Stimulated activated CD8-positive, alpha-beta memory T cell treated with anti-CD3 and anti-CD28 coated beads, Interleukin-7, amount 100 ng/mL, for 48 hours (primary cell): ENCODE data around the gene PTX3.

Experiments used
- DNase-seq, 2 donors: peaks; one replicate each; pipeline ENCODE4 v3.0.0-alpha.2; 2020; ENCODE audit warnings: low read depth in 1 of 2; ENCODE audit errors: extremely low read depth in 1 of 2

PTX3 gene

DNA sequence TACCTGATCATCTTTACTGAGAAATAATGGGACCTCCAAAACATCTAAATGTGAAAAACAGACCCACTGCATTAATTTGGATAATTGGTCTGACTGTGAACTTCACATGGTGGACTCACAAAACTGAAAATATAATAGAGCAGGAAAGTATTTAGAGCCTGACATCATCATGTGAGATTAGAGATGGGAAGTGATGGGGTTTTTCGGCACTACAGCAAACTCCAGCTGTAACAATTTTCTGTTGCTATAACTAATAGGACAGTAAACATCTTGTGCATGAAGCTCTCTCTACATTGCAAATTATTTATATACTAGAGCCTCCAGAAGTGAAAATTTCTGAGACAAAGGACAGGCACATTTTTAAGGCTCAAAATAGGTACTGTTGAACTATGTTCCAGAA lies 34.4 kb downstream of the PTX3 start:
- no peak for DNase-seq

- DNase-seq = no peak
These were observed 36.0 kb downstream of the PTX3 start for GRCh38 chr3:157472648-157473047.

- no peak for DNase-seq
These were observed 39.3 kb downstream of the PTX3 start for GRCh38 chr3:157475921-157476414.

DNA sequence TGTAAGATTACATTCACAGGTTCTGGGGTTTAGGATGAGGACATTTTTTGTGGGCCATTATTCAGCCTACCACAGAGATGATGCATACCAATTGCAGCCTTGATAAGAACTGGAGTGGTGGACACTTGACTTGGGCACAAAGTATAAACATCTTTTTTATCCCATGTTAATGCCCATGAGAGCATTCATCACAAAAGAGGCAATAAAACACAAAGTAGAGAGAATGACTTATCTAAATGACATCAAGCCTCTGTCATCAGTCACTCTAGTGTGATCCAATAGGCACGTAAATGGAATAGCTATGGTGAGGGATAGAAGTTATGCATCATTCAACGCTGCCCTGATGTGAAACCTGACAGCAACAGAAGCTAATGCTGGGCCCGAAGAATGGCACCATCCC lies 40.8 kb downstream of the PTX3 start:
- DNase-seq = no peak

DNA sequence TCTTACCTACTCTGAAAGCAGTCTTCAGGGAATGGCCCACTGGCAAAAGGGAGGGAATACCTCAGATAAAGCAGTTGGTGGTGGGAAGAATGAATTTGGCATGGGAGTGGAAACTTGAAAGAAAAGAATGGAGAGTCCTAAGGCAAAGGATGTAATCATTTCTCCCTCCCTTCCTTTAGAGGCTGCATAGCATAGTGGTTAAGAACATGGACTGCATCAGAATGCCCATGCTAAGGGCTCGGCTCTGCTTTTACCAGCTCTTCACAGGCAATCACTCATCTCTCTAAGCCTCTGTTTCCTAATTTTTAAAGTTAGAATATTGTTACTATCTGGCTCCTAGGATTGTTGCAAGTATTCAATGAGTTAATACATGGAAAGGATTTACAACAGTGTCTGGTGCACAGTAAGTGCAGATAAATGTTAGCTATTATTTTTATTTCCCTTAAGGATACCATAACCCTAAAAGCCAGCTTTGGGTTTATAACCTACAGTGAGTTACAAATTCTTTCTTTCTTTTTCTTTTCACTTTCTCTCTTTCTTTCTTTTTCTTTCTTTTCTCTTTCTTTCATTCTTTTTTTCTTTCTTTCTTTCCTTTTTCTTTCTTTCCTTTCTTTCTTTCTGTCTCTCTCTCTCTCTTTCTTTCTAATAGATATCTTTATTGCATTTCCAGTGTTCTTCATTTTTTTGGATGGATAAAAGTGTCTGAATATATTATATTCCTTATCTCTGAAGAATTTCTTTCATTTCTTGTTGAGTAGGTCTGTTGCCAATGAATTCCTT lies 43.0 kb downstream of the PTX3 start:
- no peak for DNase-seq

DNA sequence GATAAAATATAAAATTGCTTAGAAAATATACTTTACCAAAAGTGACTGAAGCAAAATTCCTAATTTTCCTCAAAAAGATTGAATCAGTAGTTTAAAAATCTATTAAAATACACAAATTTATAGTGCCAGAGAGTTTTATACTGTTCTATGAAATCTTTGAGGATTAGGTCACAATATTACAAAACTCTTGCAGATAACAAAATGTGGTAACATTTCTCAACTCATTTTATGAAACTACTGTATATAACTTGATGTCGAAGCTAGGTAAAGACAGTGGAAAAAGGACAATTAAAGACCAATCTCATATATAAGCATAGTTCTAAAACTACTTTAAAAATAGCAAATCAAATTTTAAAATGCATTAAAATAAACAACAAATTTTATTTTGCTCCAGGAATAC lies 50.7 kb downstream of the PTX3 start:
- DNase-seq = no peak

GRCh38 chr3:157488144-157488543 lies 51.5 kb downstream of the PTX3 start:
- no peak for DNase-seq

DNA sequence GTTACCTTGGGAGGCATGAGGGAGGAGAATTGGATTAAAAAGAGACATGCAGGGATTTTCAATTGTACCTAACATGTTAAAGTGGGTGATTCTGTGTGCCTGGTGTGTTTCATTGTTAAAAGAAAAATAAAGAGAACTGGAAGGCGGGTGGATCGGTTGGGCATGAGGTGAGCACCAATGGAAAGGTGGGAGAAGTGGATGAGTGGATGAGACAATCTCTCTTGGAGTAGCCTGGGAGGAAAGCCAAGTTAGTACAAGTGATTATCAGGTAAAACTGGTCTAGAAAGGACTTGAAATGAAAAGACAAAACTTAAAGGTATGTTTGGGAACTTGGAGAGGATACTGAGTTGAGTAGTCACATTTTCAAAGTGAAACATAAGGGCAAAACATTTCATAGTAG lies 54.5 kb downstream of the PTX3 start:
- no peak for DNase-seq
